ENCODE results near the gene ZSWIM6. TPM values are rescaled to one million over a fixed set of nuclear protein-coding genes. Genes with fewer than 3 reads are reported as not detected.

The ZSWIM6 gene
- total RNA-seq, 1 donor from 2014 or later = 35.9 TPM

DNA sequence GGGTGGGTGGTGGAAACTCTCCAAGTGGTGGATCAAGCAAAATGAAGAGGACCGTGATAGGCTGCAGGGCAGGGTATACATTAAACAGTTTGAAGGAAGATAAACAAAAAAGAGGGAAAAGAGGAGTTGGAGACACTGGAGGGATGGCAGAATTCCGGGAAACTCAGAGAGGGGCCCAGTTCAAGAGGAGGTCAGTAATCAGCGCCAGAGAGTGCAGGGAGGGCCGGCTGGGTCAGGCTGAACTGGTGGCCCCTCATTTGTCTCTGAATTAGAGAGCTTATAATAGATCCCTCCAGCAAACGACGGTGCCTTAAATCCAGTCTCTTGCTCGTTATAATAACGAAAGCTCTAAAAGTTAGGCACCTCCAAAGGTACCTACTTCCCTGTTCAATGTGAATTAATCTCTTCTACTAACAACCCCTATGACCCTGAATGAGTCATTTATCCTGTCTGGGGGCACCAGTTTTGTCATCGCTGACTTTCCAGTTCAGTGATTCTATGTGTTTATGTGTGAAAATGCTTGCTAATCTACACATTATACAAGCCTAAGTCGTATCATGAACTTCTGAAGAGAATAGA, 2.4 kb upstream of the ZSWIM6 start:
- peaks cover 28% of the 10 kb centered on the region for H3K4me1 Mint-ChIP-seq
- no peaks in the 10 kb centered on the region for H3K36me3 Mint-ChIP-seq
- TF ChIP-seq CTCF (IDR thresholded peaks at IDR 0.05; ENCODE audit: unreplicated experiment) = no peak
- H3K27ac Mint-ChIP-seq = peak overlapping the region; percentile 95
- no peak for DNase-seq (ENCODE audit: low spot score in 2 of 2, unreplicated experiment in 2 of 2)
- H3K4me3 Mint-ChIP-seq = peak overlapping the region; percentile 95
- H3K9me3 Mint-ChIP-seq = no peaks in the 10 kb centered on the region
- no peaks in the 10 kb centered on the region for H3K27me3 Mint-ChIP-seq (ENCODE audit: low read depth)

GRCh38 chr5:61330341-61330844, 1.7 kb upstream of the ZSWIM6 start:
- H3K9me3 Mint-ChIP-seq = no peaks in the 10 kb centered on the region
- peak in 1 of 2 experiments; percentile 41 for DNase-seq (ENCODE audit: low spot score in 2 of 2, unreplicated experiment in 2 of 2)
- H3K4me1 Mint-ChIP-seq = peaks cover 36% of the 10 kb centered on the region
- peak overlapping the region; percentile 95 for H3K4me3 Mint-ChIP-seq
- TF ChIP-seq CTCF (IDR thresholded peaks at IDR 0.05; ENCODE audit: unreplicated experiment) = no peak
- peak overlapping the region; percentile 95 for H3K27ac Mint-ChIP-seq
- H3K27me3 Mint-ChIP-seq (ENCODE audit: low read depth) = no peaks in the 10 kb centered on the region
- H3K36me3 Mint-ChIP-seq = no peaks in the 10 kb centered on the region

DNA sequence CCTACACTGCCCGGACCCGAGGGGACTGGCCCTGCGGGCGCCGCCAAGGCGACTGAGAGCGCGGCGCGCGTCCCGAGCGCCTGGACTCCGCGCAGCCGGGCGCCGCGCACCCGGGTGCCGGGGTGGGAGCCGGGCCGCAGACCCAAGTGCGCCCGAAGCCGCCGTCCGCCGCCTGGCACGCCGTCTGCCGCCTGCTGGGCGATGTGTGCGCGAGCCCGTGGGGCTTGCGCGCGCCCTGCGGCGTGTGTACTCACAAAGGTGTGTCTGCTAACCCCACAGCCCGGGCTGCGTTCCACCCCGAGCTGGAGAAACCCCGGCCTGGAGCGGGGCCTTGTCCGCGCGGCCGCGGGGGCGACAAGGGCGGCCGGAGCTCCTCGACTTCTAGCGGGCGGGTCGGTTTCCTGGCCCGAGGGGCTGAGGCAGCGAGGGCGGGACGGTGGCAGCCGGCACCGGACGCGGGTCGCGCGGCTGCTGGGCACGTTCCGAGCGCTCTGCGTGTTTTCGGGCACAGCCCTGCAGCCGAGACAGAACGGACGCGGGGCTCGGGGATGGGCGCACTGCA, 1.1 kb upstream of the ZSWIM6 start:
- peak; percentile 36 for TF ChIP-seq CTCF (IDR thresholded peaks at IDR 0.05; ENCODE audit: unreplicated experiment)
- H3K9me3 Mint-ChIP-seq = no peaks in the 10 kb centered on the region
- no peaks in the 10 kb centered on the region for H3K27me3 Mint-ChIP-seq (ENCODE audit: low read depth)
- DNase-seq (ENCODE audit: low spot score in 2 of 2, unreplicated experiment in 2 of 2) = peak; percentile 62 to 82
- H3K4me1 Mint-ChIP-seq = peaks cover 41% of the 10 kb centered on the region
- peak overlapping the region; percentile 95 for H3K4me3 Mint-ChIP-seq
- H3K36me3 Mint-ChIP-seq = no peaks in the 10 kb centered on the region
- H3K27ac Mint-ChIP-seq = peak overlapping the region; percentile 95

GRCh38 chr5:61332358-61332749, 296 bp downstream of the ZSWIM6 start:
- no peak for TF ChIP-seq CTCF (IDR thresholded peaks at IDR 0.05; ENCODE audit: unreplicated experiment)
- peaks cover 7% of the 10 kb centered on the region for H3K36me3 Mint-ChIP-seq
- no peaks in the 10 kb centered on the region for H3K27me3 Mint-ChIP-seq (ENCODE audit: low read depth)
- H3K4me3 Mint-ChIP-seq = peak overlapping the region; percentile 95
- H3K4me1 Mint-ChIP-seq = peaks cover 48% of the 10 kb centered on the region
- H3K27ac Mint-ChIP-seq = peak overlapping the region; percentile 99
- H3K9me3 Mint-ChIP-seq = peaks cover 2% of the 10 kb centered on the region
- no peak for DNase-seq (ENCODE audit: low spot score in 2 of 2, unreplicated experiment in 2 of 2)

DNA sequence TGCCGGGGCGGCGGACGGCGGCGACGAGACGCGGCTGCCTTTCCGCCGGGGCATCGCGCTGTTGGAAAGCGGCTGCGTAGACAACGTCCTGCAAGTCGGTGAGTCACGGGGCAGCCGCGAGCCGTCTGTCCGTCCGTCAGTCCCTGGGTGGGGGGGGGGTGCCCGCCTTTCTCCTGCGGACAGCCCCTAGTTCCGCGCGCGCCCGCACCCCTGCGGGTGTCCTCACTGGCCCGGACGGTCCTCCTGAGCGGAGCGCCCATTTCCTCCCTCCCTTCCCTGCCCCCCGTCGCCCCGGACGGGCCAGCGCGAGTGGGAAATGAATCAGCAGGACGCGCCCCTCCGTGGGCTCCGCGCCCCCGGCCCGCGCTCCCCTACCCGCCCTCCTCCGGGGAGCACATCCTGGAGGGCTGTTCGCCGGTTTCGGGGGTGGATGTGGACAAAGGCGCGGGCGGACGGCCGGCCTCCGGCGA, 828 bp downstream of the ZSWIM6 start:
- peak overlapping the region; percentile 84 for H3K4me3 Mint-ChIP-seq
- DNase-seq (ENCODE audit: low spot score in 2 of 2, unreplicated experiment in 2 of 2) = peak in 1 of 2 experiments; percentile 56
- peaks cover 10% of the 10 kb centered on the region for H3K36me3 Mint-ChIP-seq
- TF ChIP-seq CTCF (IDR thresholded peaks at IDR 0.05; ENCODE audit: unreplicated experiment) = no peak
- no peak overlapping the region for H3K27ac Mint-ChIP-seq
- peaks cover 4% of the 10 kb centered on the region for H3K9me3 Mint-ChIP-seq
- H3K27me3 Mint-ChIP-seq (ENCODE audit: low read depth) = no peaks in the 10 kb centered on the region
- peaks cover 48% of the 10 kb centered on the region for H3K4me1 Mint-ChIP-seq
